SU-DHL-6 (cell line): ENCODE results near the gene EXTL2.

Experiments
- CTCF ChIP-seq: fragments of 200-600 bp; sonication (generic); IDR thresholded peaks from one replicate; pipeline ENCODE4 v1.5.1; 2017; ENCODE audit warnings: antibody characterized with exemption, mild to moderate bottlenecking, low read length, moderate library complexity; ENCODE audit not compliant: insufficient read depth, poor library complexity, severe bottlenecking
- EZH2phosphoT487 ChIP-seq: fragments of 200-600 bp; sonication (generic), shearing (Covaris generic); conservative IDR thresholded peaks from 2 replicates; pipeline ENCODE4 v1.6.1; 2018; ENCODE audit warnings: mild to moderate bottlenecking, antibody characterized with exemption, low read length, moderate library complexity, mixed read lengths

GRCh38 chr1:100861379-100861778 is 33.3 kb downstream of the EXTL2 start:
- no peak for TF ChIP-seq CTCF
- TF ChIP-seq EZH2phosphoT487 = no peak
